Measurements from ENCODE around the gene ARL14EPL.
"Not testable (repeated sequence)": the region's sequence is repeated elsewhere in the genome, so short reads cannot be mapped to it uniquely, and the experiment has no call there.

Gene ARL14EPL

GRCh38 chr5:116058346-116058936 lies 26.2 kb downstream of the ARL14EPL start:
- no peak for DNase-seq

- no peak for DNase-seq
Measured at GRCh38 chr5:116062352-116062751, 30.1 kb downstream of the ARL14EPL start.

- no peak for DNase-seq
Measured at GRCh38 chr5:116063950-116064349, 31.7 kb downstream of the ARL14EPL start.

GRCh38 chr5:116068028-116068632 lies 35.9 kb downstream of the ARL14EPL start:
- peak; percentile 33 for DNase-seq

- DNase-seq = no peak
Measured at GRCh38 chr5:116071211-116071610, 38.9 kb downstream of the ARL14EPL start.

GRCh38 chr5:116075191-116075831 lies 43.0 kb downstream of the ARL14EPL start:
- DNase-seq = peak; percentile 20

GRCh38 chr5:116076496-116076895 lies 44.2 kb downstream of the ARL14EPL start:
- DNase-seq = peak; percentile 28

- no peak for DNase-seq
Measured at GRCh38 chr5:116078199-116078598, 45.9 kb downstream of the ARL14EPL start.

GRCh38 chr5:116084287-116084691 lies 52.0 kb downstream of the ARL14EPL start:
- peak; percentile 42 for DNase-seq

GRCh38 chr5:116084871-116085715 lies 52.8 kb downstream of the ARL14EPL start, which contains the start of gene COMMD10:
COMMD10 (plus strand) TSS chr5:116085025.
- DNase-seq = peak; percentile 81

- DNase-seq = not testable (repeated sequence)
Measured at GRCh38 chr5:116086309-116086708, 54.0 kb downstream of the ARL14EPL start.

- DNase-seq = no peak
Measured at GRCh38 chr5:116088062-116088461, 55.8 kb downstream of the ARL14EPL start.

- no peak for DNase-seq
Measured at GRCh38 chr5:116090302-116090701, 58.0 kb downstream of the ARL14EPL start.

- DNase-seq = no peak
Measured at GRCh38 chr5:116091416-116091815, 59.1 kb downstream of the ARL14EPL start.

- DNase-seq = no peak
Measured at GRCh38 chr5:116097301-116097700, 65.0 kb downstream of the ARL14EPL start.

- no peak for DNase-seq
Measured at GRCh38 chr5:116098998-116099397, 66.7 kb downstream of the ARL14EPL start.

GRCh38 chr5:116104941-116105340 lies 72.7 kb downstream of the ARL14EPL start:
- DNase-seq = not testable (repeated sequence)
